GM12878 (cell line): Measurements from ENCODE around the gene SOST.

Source experiments
- BRCA1 ChIP-seq: IDR thresholded peaks from 2 replicates; pipeline ENCODE4 v1.6.1; 2011; ENCODE audit warnings: low read depth, low read length, improper control_type of control experiment
- CREB1 ChIP-seq: IDR thresholded peaks from 2 replicates; pipeline ENCODE4 v1.6.1; 2012; ENCODE audit warnings: low read depth, mild to moderate bottlenecking, inconsistent platforms
- ESRRA ChIP-seq: IDR thresholded peaks from 2 replicates; pipeline ENCODE4 v1.6.1; 2012; ENCODE audit warnings: mild to moderate bottlenecking, low read length, improper control_type of control experiment
- POLR2A ChIP-seq: IDR thresholded peaks from 2 replicates; pipeline ENCODE4 v1.6.1; 2011; ENCODE audit warnings: low read depth, mild to moderate bottlenecking, low read length
- TAF1 ChIP-seq: IDR thresholded peaks from 2 replicates; pipeline ENCODE4 v1.6.1; 2011; ENCODE audit warnings: mild to moderate bottlenecking, low read depth, low read length, borderline replicate concordance
- ZZZ3 ChIP-seq: IDR thresholded peaks from 2 replicates; pipeline ENCODE4 v1.6.1; 2011; ENCODE audit warnings: low read depth; ENCODE audit not compliant: control insufficient read depth, insufficient read length
- TF ChIP-seq, protein P1 (sequence below), 3 experiments: IDR thresholded peaks in 2 of 3; conservative IDR thresholded peaks in 1 of 3; 2 replicates each; pipeline ENCODE4 v1.5.1; 2011; ENCODE audit warnings: low read depth in 3 of 3, low read length in 3 of 3, mild to moderate bottlenecking in 3 of 3, control low read depth in 2 of 3, moderate library complexity in 2 of 3, inconsistent platforms in 1 of 3, mixed read lengths in 1 of 3; ENCODE audit not compliant: control insufficient read depth in 2 of 3, insufficient read depth in 1 of 3; ENCODE audit errors: extremely low read depth in 1 of 3

GRCh38 chr17:43774304-43775250, 16.0 kb upstream of the SOST start:
- TF ChIP-seq, protein P1, sequence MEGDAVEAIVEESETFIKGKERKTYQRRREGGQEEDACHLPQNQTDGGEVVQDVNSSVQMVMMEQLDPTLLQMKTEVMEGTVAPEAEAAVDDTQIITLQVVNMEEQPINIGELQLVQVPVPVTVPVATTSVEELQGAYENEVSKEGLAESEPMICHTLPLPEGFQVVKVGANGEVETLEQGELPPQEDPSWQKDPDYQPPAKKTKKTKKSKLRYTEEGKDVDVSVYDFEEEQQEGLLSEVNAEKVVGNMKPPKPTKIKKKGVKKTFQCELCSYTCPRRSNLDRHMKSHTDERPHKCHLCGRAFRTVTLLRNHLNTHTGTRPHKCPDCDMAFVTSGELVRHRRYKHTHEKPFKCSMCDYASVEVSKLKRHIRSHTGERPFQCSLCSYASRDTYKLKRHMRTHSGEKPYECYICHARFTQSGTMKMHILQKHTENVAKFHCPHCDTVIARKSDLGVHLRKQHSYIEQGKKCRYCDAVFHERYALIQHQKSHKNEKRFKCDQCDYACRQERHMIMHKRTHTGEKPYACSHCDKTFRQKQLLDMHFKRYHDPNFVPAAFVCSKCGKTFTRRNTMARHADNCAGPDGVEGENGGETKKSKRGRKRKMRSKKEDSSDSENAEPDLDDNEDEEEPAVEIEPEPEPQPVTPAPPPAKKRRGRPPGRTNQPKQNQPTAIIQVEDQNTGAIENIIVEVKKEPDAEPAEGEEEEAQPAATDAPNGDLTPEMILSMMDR (IDR thresholded peaks at IDR 0.05 in 2 of 3, conservative IDR thresholded peaks at IDR 0.05 in 1 of 3; ENCODE audit: control insufficient read depth in 2 of 3, extremely low read depth in 1 of 3, insufficient read depth in 1 of 3, low read depth in 3 of 3, low read length in 3 of 3): no peak
- TF ChIP-seq ESRRA (no peak), ZZZ3 (no peak), TAF1 (no peak), CREB1 (no peak), POLR2A (no peak), BRCA1 (no peak)
